Measurements from ENCODE around the gene KRTAP10-10.

The KRTAP10-10 gene, protein sequence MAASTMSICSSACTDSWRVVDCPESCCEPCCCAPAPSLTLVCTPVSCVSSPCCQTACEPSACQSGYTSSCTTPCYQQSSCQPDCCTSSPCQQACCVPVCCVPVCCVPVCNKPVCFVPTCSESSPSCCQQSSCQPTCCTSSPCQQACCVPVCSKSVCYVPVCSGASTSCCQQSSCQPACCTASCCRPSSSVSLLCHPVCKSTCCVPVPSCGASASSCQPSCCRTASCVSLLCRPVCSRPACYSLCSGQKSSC
- long read RNA-seq = 0 reads

DNA sequence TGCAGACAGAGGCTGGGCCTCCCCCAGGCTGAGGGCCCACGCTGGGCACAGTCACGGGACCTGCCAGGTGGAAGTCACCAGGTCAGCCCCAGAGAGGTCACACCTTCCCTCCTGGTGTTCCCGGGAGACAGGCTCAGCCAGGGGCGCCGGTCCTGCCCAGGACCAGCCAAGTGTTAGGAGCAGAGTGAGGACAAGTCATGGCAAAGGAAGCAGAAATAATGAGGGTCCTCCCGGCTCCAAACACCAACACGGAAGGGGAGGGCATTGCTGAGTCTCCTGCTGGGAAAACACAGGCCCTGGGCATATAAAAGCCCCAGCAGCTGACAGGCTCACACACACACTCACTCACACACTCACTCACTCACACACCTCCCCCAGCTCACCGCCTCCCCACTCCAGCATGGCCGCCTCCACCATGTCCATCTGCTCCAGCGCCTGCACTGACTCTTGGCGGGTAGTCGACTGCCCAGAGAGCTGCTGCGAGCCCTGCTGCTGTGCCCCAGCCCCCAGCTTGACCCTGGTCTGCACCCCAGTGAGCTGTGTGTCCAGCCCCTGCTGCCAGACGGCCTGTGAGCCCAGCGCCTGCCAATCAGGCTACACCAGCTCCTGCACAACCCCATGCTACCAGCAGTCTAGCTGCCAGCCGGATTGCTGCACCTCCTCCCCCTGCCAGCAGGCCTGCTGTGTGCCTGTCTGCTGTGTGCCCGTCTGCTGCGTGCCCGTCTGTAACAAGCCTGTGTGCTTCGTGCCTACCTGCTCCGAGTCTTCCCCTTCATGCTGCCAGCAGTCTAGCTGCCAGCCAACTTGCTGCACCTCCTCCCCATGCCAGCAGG is at the start of gene KRTAP10-10:
Gene KRTAP10-10, plus strand, starts transcription at position 339 of the 833 bp plus-strand sequence. Its CDS starts 62 bp downstream, at position 401.
- TF ChIP-seq GABPA (IDR thresholded peaks at IDR 0.05; ENCODE audit: low read depth) = no peak
- no peak for TF ChIP-seq CTCF (IDR thresholded peaks at IDR 0.05; ENCODE audit: insufficient read depth, low read length)
- no peak for TF ChIP-seq POLR2AphosphoS5 (IDR thresholded peaks at IDR 0.05; ENCODE audit: low read depth)
- TF ChIP-seq REST (IDR thresholded peaks at IDR 0.05; ENCODE audit: insufficient replicate concordance, low read depth) = no peak
- no peak for TF ChIP-seq SPI1 (IDR thresholded peaks at IDR 0.05; ENCODE audit: borderline replicate concordance, low read depth)
- no peak within 1 kb of the TSS for H3K4me3 ChIP-seq (replicated peaks; ENCODE audit: insufficient read depth, low read length)
- no peak for DNase-seq (ENCODE audit: low read depth in 1 of 2, low spot score in 1 of 2)

GRCh38 chr21:44589094-44589493 is 48.1 kb upstream of the KRTAP10-10 start:
- TF ChIP-seq POLR2AphosphoS5 (IDR thresholded peaks at IDR 0.05; ENCODE audit: low read depth) (no peak), CTCF (IDR thresholded peaks at IDR 0.05; ENCODE audit: insufficient read depth, low read length) (no peak), SPI1 (IDR thresholded peaks at IDR 0.05; ENCODE audit: borderline replicate concordance, low read depth) (no peak), REST (IDR thresholded peaks at IDR 0.05; ENCODE audit: insufficient replicate concordance, low read depth) (no peak), GABPA (IDR thresholded peaks at IDR 0.05; ENCODE audit: low read depth) (no peak)
- Histone ChIP-seq H3K4me3 (replicated peaks; ENCODE audit: insufficient read depth, low read length) (no peak overlapping the region), H3K27ac (replicated peaks) (no peak overlapping the region), H3K27me3 (ENCODE audit: insufficient read depth, poor library complexity, severe bottlenecking) (no peaks in the 10 kb centered on the region)
- no peak for DNase-seq (ENCODE audit: low read depth in 1 of 2, low spot score in 1 of 2)

More for the DNA sequence above, at the start of gene KRTAP10-10:
- H3K27me3 ChIP-seq (ENCODE audit: insufficient read depth, poor library complexity, severe bottlenecking) = no peaks in the 10 kb centered on the region
- no peak within 1 kb of the TSS for H3K27ac ChIP-seq (replicated peaks)

DNA sequence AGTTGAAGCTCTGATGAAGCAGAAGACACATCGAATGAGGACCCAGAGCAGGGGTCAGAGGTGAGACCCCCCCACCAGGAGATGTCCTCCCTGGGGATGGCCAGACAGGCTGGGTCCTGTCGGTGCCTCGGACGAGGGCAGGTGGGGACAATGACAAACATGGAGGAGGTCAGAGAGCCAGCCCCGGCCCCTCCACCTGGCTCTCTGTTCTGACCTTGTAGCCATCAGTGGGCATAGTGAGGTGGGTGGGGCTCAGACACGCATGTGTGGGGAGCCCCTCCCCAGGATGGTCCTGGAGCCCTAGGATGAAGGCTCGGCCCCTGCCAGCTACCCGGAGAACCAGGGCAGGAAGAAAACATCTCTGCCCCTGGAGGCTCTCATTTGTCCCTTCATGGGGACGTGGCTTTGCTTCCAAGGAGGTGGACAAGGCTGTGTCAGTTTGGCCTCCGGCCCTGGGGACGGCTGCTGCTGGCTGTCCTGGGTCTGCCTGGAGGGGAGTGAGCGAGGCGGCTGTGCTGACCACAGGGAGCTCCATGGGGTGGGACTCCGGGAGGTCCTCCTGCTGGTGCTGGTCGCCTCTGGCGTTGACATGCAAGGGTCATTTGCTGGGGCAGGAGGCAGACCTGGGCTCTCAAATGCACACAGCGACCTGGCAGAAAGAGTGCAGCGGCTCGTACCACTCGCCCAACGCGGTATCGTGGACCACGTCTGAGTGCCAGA is 47.4 kb upstream of the KRTAP10-10 start:
- DNase-seq (ENCODE audit: low read depth in 1 of 2, low spot score in 1 of 2) = no peak
- Histone ChIP-seq H3K27ac (replicated peaks) (no peak overlapping the region), H3K27me3 (ENCODE audit: insufficient read depth, poor library complexity, severe bottlenecking) (no peaks in the 10 kb centered on the region), H3K4me3 (replicated peaks; ENCODE audit: insufficient read depth, low read length) (no peak overlapping the region)
- no peak for TF ChIP-seq CTCF (IDR thresholded peaks at IDR 0.05; ENCODE audit: insufficient read depth, low read length)
- TF ChIP-seq POLR2AphosphoS5 (IDR thresholded peaks at IDR 0.05; ENCODE audit: low read depth) = no peak
- no peak for TF ChIP-seq REST (IDR thresholded peaks at IDR 0.05; ENCODE audit: insufficient replicate concordance, low read depth)
- TF ChIP-seq GABPA (IDR thresholded peaks at IDR 0.05; ENCODE audit: low read depth) = no peak
- no peak for TF ChIP-seq SPI1 (IDR thresholded peaks at IDR 0.05; ENCODE audit: borderline replicate concordance, low read depth)
